ENCODE data around the gene CTBS.

The CTBS gene

GRCh38 chr1:84506002-84506728, 68.1 kb downstream of the CTBS start, which contains the start of the genes GNG5 and SPATA1:
Gene GNG5, minus strand, starts transcription at chr1:84506581. Its CDS starts 490 bp downstream, at chr1:84506091.
Gene SPATA1, plus strand, starts transcription at chr1:84506386. Its CDS starts 9,974 bp downstream, at chr1:84516360.
- DNase-seq (ENCODE audit: low read depth): peak; percentile 96

DNA sequence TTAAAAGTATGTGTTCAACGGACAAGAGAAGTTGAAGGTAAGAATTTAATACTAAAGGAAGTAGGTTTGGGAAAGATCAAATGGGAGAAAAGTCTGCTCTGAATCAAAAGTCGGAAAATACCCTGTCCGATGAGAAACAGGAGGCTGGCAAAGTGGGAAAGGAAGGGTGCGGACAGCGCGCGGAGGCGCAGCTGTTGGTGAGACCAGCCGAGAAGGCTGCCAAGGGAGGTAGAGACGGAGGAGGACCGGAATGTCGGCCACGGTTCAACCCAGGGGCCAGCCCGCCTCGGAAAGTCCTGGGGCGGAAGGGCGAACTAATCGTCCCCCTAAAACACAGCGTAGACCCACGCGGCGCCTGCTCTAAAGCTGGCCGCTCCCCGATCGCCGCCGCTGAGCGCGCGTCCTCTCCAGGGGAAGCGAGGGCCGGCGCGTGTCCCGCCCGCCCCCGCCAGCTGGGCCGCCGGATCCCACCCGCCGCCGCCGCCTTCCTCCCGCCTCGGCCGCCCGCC, 68.7 kb downstream of the CTBS start:
- no peak for DNase-seq (ENCODE audit: low read depth)

DNA sequence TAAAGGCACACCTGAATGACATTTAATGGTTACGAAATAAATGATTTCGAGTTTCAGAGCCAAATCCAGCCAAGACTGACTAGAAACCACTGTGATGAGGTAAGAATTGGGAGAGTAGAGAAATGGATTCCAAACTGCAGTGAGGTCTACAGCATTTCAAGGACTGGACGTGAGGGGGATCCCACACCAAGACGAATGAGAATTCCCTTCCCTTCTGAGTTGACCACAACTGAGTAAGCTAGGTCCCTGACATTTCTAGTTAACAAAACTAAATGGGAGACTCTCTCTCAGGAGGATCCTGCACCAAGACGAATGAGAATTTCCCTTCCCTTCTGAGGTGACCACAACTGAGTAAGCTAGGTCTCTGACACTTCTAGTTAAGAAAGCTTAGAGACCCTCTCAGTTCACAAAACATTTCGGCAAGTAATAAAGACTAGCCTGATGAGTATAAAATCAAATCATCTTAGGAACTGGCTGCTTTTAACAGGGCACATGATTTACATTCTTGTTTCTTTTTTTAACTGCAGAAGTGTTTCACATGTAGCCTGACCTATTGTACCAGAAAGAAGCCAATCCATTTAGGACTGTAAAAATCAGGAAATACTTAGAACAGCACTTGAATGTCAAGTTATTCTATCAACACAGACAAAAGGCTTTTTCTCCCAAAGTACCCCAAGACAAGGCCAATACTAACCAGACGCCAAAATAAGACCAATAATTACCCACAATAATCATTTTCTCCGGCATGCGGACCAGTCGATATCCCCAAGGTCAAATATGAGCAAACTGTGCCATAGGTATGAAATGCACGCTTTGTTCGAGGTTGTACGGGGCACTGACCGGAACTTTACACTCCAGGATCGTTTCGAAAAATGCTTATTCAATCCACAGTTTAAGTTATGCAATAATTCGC, 69.4 kb downstream of the CTBS start:
- DNase-seq (ENCODE audit: low read depth): no peak

DNA sequence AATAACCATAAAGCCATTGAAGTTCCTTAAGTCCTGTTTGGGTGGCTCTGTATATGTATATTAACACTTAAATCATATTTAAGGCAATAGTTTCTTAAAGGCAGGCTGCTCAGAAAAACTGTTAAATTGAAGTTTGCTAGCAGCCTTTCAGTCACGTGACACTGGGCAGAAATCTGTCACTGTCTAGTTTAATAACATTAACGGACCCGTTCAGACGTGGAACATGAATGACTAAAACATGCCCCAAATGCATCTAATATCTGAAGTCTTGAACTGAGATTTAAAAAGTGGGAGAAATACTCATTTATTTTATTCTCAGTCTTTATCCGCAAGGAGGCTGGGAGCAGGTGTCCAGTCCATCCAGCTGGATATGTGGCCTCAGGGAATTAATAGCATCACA, 71.3 kb downstream of the CTBS start:
- no peak for DNase-seq (ENCODE audit: low read depth)

Measured in stimulated activated CD8-positive, alpha-beta memory T cell treated with anti-CD3 and anti-CD28 coated beads, Interleukin-12 subunit alpha, Interleukin-12 subunit beta, amount 100 ng/mL, for 4 hours (primary cell).